Fibroblast of the aortic adventitia (primary cell): ENCODE measurements around the gene GALNT12. TPM values are rescaled to one million over a fixed set of nuclear protein-coding genes. Genes with fewer than 3 reads are reported as not detected.
A peak's percentile ranks its signal among the peaks of the same experiment; 100 is the strongest.

Source experiments
- DNase-seq: peaks from one replicate; pipeline ENCODE4 v3.0.0-alpha.2; 2010; ENCODE audit warnings: low read depth
- H3K4me3 ChIP-seq: 2 replicates; pipeline ENCODE4 v1.5.1; 2011; ENCODE audit warnings: low read depth, mild to moderate bottlenecking, control low read depth, low read length, moderate library complexity
- total RNA-seq: library from RNA; depleted of rRNA; stranded (reverse); fragments of >200 nt; gene quantifications from 2 replicates; pipeline ENCODE4 v1.2.3, GENCODE V29; 2012; ENCODE audit warnings: low replicate concordance
- TF ChIP-seq, protein P1 (sequence below): IDR thresholded peaks from 2 replicates; pipeline ENCODE4 v1.5.1; 2011; ENCODE audit warnings: mild to moderate bottlenecking, low read length, control low read depth, inconsistent platforms; ENCODE audit not compliant: insufficient read depth

Gene GALNT12
- total RNA-seq, 1 donor = 24.9 TPM

DNA sequence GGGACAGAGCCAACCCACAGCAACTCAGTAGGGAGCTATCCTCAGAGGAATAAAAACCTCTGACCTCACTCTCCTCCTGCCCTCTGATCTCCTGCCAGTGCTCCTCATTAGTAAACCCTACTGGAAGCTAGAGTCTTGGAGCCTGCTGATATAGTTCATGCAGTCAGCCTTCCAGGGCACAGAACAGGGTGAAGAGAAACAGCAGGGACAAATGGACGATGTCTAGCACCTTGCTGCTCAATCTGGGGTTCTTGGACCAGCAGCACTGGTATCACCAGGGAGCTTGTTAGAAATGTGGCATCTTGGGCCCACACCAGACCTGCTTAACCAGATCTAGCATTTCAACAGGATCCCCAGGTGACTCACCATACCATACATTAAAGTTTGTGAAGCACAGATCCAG, 5.5 kb upstream of the GALNT12 start:
- no peak overlapping the region for H3K4me3 ChIP-seq
- peak; percentile 49 for DNase-seq
- TF ChIP-seq, protein P1, sequence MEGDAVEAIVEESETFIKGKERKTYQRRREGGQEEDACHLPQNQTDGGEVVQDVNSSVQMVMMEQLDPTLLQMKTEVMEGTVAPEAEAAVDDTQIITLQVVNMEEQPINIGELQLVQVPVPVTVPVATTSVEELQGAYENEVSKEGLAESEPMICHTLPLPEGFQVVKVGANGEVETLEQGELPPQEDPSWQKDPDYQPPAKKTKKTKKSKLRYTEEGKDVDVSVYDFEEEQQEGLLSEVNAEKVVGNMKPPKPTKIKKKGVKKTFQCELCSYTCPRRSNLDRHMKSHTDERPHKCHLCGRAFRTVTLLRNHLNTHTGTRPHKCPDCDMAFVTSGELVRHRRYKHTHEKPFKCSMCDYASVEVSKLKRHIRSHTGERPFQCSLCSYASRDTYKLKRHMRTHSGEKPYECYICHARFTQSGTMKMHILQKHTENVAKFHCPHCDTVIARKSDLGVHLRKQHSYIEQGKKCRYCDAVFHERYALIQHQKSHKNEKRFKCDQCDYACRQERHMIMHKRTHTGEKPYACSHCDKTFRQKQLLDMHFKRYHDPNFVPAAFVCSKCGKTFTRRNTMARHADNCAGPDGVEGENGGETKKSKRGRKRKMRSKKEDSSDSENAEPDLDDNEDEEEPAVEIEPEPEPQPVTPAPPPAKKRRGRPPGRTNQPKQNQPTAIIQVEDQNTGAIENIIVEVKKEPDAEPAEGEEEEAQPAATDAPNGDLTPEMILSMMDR = no peak

DNA sequence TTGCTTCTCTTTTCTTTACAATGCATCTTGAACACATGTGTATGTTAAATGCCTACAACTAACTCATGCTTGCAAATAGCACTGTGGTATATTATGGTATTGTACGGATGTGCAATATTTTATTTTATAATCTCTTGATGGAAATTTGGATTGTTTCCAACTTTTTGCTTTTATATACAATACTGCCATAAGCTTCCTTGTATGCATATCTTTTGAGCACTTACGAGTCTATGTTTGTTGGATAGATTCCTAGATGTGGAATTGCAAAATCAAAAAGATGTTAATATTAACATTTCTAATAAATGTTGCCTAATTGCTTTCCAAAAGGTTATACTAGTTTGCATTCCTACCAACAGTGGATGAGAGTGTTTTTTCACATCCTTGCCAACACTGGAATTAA, 3.4 kb upstream of the GALNT12 start:
- TF ChIP-seq, protein P1 = no peak
- no peak for DNase-seq
- H3K4me3 ChIP-seq = no peak overlapping the region

- H3K4me3 ChIP-seq = no peak overlapping the region
- TF ChIP-seq, protein P1 = no peak
- DNase-seq = peak; percentile 76
Measured at GRCh38 chr9:98805506-98806272, 1.8 kb upstream of the GALNT12 start.

DNA sequence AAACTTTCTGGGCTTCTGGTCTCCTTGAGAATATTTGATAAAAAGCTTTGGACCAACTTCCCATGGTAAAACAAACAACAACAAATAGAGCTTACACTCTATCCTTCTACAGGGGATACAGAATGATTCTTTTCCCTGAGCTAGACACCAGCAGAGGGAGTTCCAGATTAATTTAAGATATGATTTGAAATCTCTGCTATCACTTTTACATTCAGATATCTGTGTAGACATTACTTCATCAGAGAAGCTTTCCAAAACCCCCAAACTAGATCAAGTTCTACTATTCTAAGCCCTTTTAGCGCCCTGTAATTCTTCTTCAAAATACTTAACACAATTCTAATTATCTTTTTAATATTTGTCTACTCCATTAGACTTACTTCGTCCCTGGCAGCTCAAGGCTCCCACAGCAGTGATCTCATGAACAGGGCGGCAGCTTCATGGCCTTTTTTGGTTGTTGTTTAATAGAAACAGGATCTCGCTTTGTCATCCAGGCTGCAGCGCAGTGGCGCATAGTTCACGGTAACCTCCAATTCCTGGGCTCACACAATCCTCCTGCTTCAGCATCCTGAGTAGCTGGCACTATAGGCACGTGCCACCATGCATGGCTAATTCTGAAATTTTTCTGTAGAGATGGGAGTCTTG, 955 bp upstream of the GALNT12 start:
- TF ChIP-seq, protein P1 = peak; percentile 48
- peak; percentile 56 for DNase-seq
- no peak overlapping the region for H3K4me3 ChIP-seq

DNA sequence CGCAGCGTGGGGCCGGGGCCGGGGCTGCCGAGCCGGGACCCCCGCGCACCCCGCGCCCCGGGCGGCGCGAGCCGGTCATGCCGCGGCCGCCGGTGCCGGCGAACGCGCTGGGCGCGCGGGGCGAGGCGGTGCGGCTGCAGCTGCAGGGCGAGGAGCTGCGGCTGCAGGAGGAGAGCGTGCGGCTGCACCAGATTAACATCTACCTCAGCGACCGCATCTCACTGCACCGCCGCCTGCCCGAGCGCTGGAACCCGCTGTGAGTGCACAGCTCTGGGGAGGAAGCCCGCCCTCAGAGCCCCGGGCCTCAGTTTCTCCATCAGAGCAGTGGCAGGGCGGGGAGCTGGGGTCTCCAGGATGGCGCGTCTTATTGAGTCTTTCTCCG, 335 bp downstream of the GALNT12 start:
- peak overlapping the region; percentile 75 for H3K4me3 ChIP-seq
- DNase-seq = no peak
- TF ChIP-seq, protein P1 = no peak

DNA sequence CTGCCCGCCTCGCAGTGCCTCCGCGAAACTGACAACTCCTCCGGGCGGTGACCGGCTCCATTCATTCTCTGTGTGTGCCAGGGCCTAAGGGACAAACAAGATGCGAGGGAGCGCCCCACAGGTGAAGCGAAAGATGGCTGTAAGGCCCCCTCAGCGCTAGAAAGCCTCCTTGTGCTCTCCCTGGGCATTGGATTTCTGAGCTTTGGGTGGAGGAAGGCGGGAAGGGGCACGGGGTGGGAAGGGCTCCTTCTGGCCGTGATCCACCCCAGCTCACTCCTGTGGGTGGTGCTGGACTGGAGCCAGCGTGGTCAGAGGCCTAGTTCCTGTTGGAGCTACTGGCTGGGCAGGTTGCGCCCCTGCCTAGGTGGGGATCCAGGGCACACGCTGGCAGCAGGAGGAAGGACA, 943 bp downstream of the GALNT12 start:
- DNase-seq = no peak
- H3K4me3 ChIP-seq = peak overlapping the region; percentile 75
- TF ChIP-seq, protein P1 = no peak
